ENCODE results near the gene TEAD1.

Gene TEAD1

GRCh38 chr11:12845163-12845562 is 170.9 kb downstream of the TEAD1 start:
- no peak for DNase-seq

- DNase-seq, result no peak
Measured at GRCh38 chr11:12845739-12846358, 171.6 kb downstream of the TEAD1 start.

- DNase-seq, result no peak
Measured at GRCh38 chr11:12846786-12847615, 172.8 kb downstream of the TEAD1 start.

GRCh38 chr11:12848413-12848812 is 174.2 kb downstream of the TEAD1 start:
- no peak for DNase-seq

- DNase-seq, result no peak
Measured at GRCh38 chr11:12853325-12853651, 179.1 kb downstream of the TEAD1 start.

- no peak for DNase-seq
Measured at GRCh38 chr11:12853652-12854296, 179.6 kb downstream of the TEAD1 start.

- DNase-seq, result no peak
Measured at GRCh38 chr11:12854297-12854661, 180.1 kb downstream of the TEAD1 start.

GRCh38 chr11:12854829-12855228 is 180.6 kb downstream of the TEAD1 start:
- no peak for DNase-seq

- DNase-seq, result no peak
Measured at GRCh38 chr11:12856338-12856737, 182.1 kb downstream of the TEAD1 start.

- no peak for DNase-seq
Measured at GRCh38 chr11:12857572-12857971, 183.4 kb downstream of the TEAD1 start.

GRCh38 chr11:12859872-12860657 is 185.8 kb downstream of the TEAD1 start:
- DNase-seq, result no peak

GRCh38 chr11:12860827-12861226 is 186.6 kb downstream of the TEAD1 start:
- no peak for DNase-seq

GRCh38 chr11:12862696-12863469 is 188.7 kb downstream of the TEAD1 start:
- no peak for DNase-seq

GRCh38 chr11:12863605-12864121 is 189.4 kb downstream of the TEAD1 start:
- no peak for DNase-seq

GRCh38 chr11:12864316-12865156 is 190.3 kb downstream of the TEAD1 start:
- DNase-seq, result no peak

- no peak for DNase-seq
Measured at GRCh38 chr11:12865863-12866595, 191.8 kb downstream of the TEAD1 start.

- DNase-seq, result no peak
Measured at GRCh38 chr11:12867531-12867930, 193.3 kb downstream of the TEAD1 start.

GRCh38 chr11:12868315-12869073 is 194.3 kb downstream of the TEAD1 start:
- DNase-seq, result no peak

GRCh38 chr11:12871241-12871640 is 197.0 kb downstream of the TEAD1 start:
- no peak for DNase-seq

GRCh38 chr11:12871788-12872321 is 197.6 kb downstream of the TEAD1 start:
- DNase-seq, result no peak

Measured in CD4-positive, alpha-beta T cell treated with Interferon alpha-2 for 1 hour (primary cell).